LHCN-M2 (cell line): ENCODE results near the gene MEF2B. TPM values are rescaled to one million over a fixed set of nuclear protein-coding genes. Genes with fewer than 3 reads are reported as not detected.
A peak's percentile ranks its signal among the peaks of the same experiment; 100 is the strongest.
"Not testable (repeated sequence)": the region's sequence is repeated elsewhere in the genome, so short reads cannot be mapped to it uniquely, and the experiment has no call there.

Experiments
- DNase-seq: peaks from one replicate; pipeline ENCODE4 v3.0.0-alpha.2; 2012; ENCODE audit warnings: low read depth
- total RNA-seq: library from RNA; depleted of rRNA; stranded (reverse); fragments of >200 nt; gene quantifications from 2 replicates; pipeline ENCODE4 v1.2.3, GENCODE V29; 2014

MEF2B gene
- total RNA-seq, 1 experiment from 2014 or later, result 0.17 TPM

- no peak for DNase-seq
Observed at GRCh38 chr19:19131989-19132388, 38.1 kb downstream of the MEF2B start.

GRCh38 chr19:19126102-19126501 is 44.0 kb downstream of the MEF2B start:
- DNase-seq, result no peak

GRCh38 chr19:19123386-19123785 is 46.7 kb downstream of the MEF2B start:
- DNase-seq, result no peak

GRCh38 chr19:19122902-19123301 is 47.2 kb downstream of the MEF2B start:
- DNase-seq, result no peak

GRCh38 chr19:19121371-19121770 is 48.7 kb downstream of the MEF2B start:
- no peak for DNase-seq

- no peak for DNase-seq
Observed at GRCh38 chr19:19120308-19121231, 49.5 kb downstream of the MEF2B start.

- DNase-seq, result no peak
Observed at GRCh38 chr19:19119325-19120237, 50.5 kb downstream of the MEF2B start.

GRCh38 chr19:19115954-19116353 is 54.1 kb downstream of the MEF2B start:
- DNase-seq, result no peak

- DNase-seq, result peak; percentile 55
Observed at GRCh38 chr19:19113040-19113626, 56.9 kb downstream of the MEF2B start.

GRCh38 chr19:19111967-19112580 is 58.0 kb downstream of the MEF2B start:
- DNase-seq, result no peak

GRCh38 chr19:19111136-19111835 is 58.8 kb downstream of the MEF2B start:
- DNase-seq, result no peak

GRCh38 chr19:19110410-19111135 is 59.5 kb downstream of the MEF2B start:
- DNase-seq, result no peak

- DNase-seq, result no peak
Observed at GRCh38 chr19:19109601-19110000, 60.5 kb downstream of the MEF2B start.

- DNase-seq, result no peak
Observed at GRCh38 chr19:19107654-19108053, 62.4 kb downstream of the MEF2B start.

GRCh38 chr19:19106938-19107337 is 63.1 kb downstream of the MEF2B start:
- not testable (repeated sequence) for DNase-seq

GRCh38 chr19:19106056-19106551 is 64.0 kb downstream of the MEF2B start:
- DNase-seq, result no peak

GRCh38 chr19:19105365-19106055 is 64.6 kb downstream of the MEF2B start:
- DNase-seq, result no peak

- no peak for DNase-seq
Observed at GRCh38 chr19:19103167-19103566, 66.9 kb downstream of the MEF2B start.

GRCh38 chr19:19102566-19102965 is 67.5 kb downstream of the MEF2B start:
- not testable (repeated sequence) for DNase-seq
